Lower leg skin (tissue), 4 donors: Measurements from ENCODE around the gene SCAF8. TPM values are rescaled to one million over a fixed set of nuclear protein-coding genes. Genes with fewer than 3 reads are reported as not detected.

Experiments used
- DNase-seq, 2 donors: peaks; one replicate each; pipeline ENCODE4 v3.0.0-alpha.2; 2019; ENCODE audit warnings: low spot score in 2 of 2
- H3K4me3 ChIP-seq: fragments of 200-600 bp; sonication (generic); 2 replicates; pipeline ENCODE4 v1.5.1; 2017; ENCODE audit warnings: mild to moderate bottlenecking, low read depth; ENCODE audit not compliant: poor library complexity, severe bottlenecking
- CTCF ChIP-seq, 3 donors: fragments of 450-650 bp; IDR thresholded peaks; one replicate each; pipeline ENCODE4 v1.5.1; 2016; ENCODE audit warnings: antibody characterized with exemption in 3 of 3, mild to moderate bottlenecking in 3 of 3, moderate library complexity in 2 of 3
- POLR2A ChIP-seq, 2 donors: fragments of 450-650 bp; IDR thresholded peaks; one replicate each; pipeline ENCODE4 v1.6.1; 2016 to 2017; ENCODE audit warnings: antibody characterized with exemption in 2 of 2, mild to moderate bottlenecking in 1 of 2, moderate library complexity in 1 of 2
- WGBS, 2 donors: methylation state at CpG; one replicate each; pipeline ENCODE4 v1.1.5; 2018; 5-methylcytosine and 5-hydroxymethylcytosine counted together
- intact Hi-C: fragments of 100-400 bp; cut with DNase I; formaldehyde crosslinking; loops from one replicate; pipeline ENCODE4 v1.15.0; 2023; ENCODE audit warnings: low total_unique reads
- total RNA-seq, 4 donors: library from RNA; depleted of rRNA; stranded (reverse); fragments of >200 nt; gene quantifications; one replicate each; pipeline ENCODE4 v1.1.0, GENCODE V29; 2016

The SCAF8 gene
- total RNA-seq, result 10 to 100 TPM; 31.4 to 45.3 (median 41.3) TPM

- H3K4me3 ChIP-seq, result peak within 1 kb of the TSS; percentile 97
- TF ChIP-seq CTCF (IDR thresholded peaks at IDR 0.05), result no peak
- no peak for TF ChIP-seq POLR2A (IDR thresholded peaks at IDR 0.05)
- 0% methylated on average over 4 to 47 of the region's 61 CpGs for WGBS, 2 donors
- DNase-seq, result peak; percentile 57 to 96
- intact Hi-C loops, result no loop called here
Observed at GRCh38 chr6:154733183-154733625, at the start of gene SCAF8. Gene SCAF8, plus strand, starts transcription at chr6:154733416. Its CDS starts 485 bp downstream, at chr6:154733901.

- intact Hi-C loops, result no loop called here
- TF ChIP-seq POLR2A (IDR thresholded peaks at IDR 0.05) (no peak), CTCF (IDR thresholded peaks at IDR 0.05) (no peak)
- no peak overlapping the region for H3K4me3 ChIP-seq
- DNase-seq, result no peak
- WGBS, 2 donors, result 41 to 49% methylated on average over 4 of the region's 4 CpGs
Observed at GRCh38 chr6:154683756-154684523, 49.3 kb upstream of the SCAF8 start.

- DNase-seq, result no peak
- TF ChIP-seq POLR2A (IDR thresholded peaks at IDR 0.05) (no peak), CTCF (IDR thresholded peaks at IDR 0.05) (no peak)
- 63 to 94% methylated on average over 1 of the region's 1 CpG for WGBS, 2 donors
- intact Hi-C loops, result no loop called here
- H3K4me3 ChIP-seq, result no peak overlapping the region
Observed at GRCh38 chr6:154686162-154686561, 47.1 kb upstream of the SCAF8 start.

GRCh38 chr6:154689493-154690255, 43.5 kb upstream of the SCAF8 start:
- 70 to 73% methylated on average over 5 of the region's 5 CpGs for WGBS, 2 donors

GRCh38 chr6:154690857-154691256, 42.4 kb upstream of the SCAF8 start:
- TF ChIP-seq POLR2A (IDR thresholded peaks at IDR 0.05), result no peak
- TF ChIP-seq CTCF (IDR thresholded peaks at IDR 0.05), result no peak
- no peak for DNase-seq
- H3K4me3 ChIP-seq, result no peak overlapping the region
- WGBS, 2 donors, result 86 to 89% methylated on average over 4 of the region's 4 CpGs
- intact Hi-C loops, result no loop called here

More at GRCh38 chr6:154689493-154690255, 43.5 kb upstream of the SCAF8 start:
- no peak for DNase-seq
- TF ChIP-seq POLR2A (IDR thresholded peaks at IDR 0.05), result no peak
- no peak overlapping the region for H3K4me3 ChIP-seq
- intact Hi-C loops, result no loop called here

GRCh38 chr6:154696661-154697060, 36.6 kb upstream of the SCAF8 start:
- no peak overlapping the region for H3K4me3 ChIP-seq
- DNase-seq, result no peak
- TF ChIP-seq POLR2A (IDR thresholded peaks at IDR 0.05), result no peak
- TF ChIP-seq CTCF (IDR thresholded peaks at IDR 0.05), result no peak
- WGBS, 2 donors, result 75 to 100% methylated on average over 1 of the region's 1 CpG
- intact Hi-C loops, result no loop called here
